GM12878 (cell line): Measurements from ENCODE around the gene IFT88. TPM values are rescaled to one million over a fixed set of nuclear protein-coding genes. Genes with fewer than 3 reads are reported as not detected.

ENCODE experiments used
- ATAC-seq: fragments of 200-7000 bp; cut with Tn5 transposase; 3 replicates; pipeline ENCODE4 v1.9.1; 2020; ENCODE audit warnings: mild to moderate bottlenecking, moderate library complexity
- BruUV-seq: library from RNA; stranded (reverse); fragments of 400-500 nt; replicated peaks from 2 replicates; lab custom pipeline; 2021; lab: Mats Ljungman, UMichigan
- CTCF ChIA-PET: fragments of 300-600 bp; sonication (Branson Sonifier 250); formaldehyde crosslinking; extraction: SDS; loops from one replicate; lab custom pipeline; 2021; ENCODE audit warnings: inconsistent platforms; lab: Yijun Ruan, JAX
- POLR2A ChIA-PET: fragments of 350-600 bp; formaldehyde crosslinking; extraction: SDS; loops from one replicate; lab custom pipeline; 2021; ENCODE audit warnings: inconsistent platforms; lab: Charles Lee
- RAD21 ChIA-PET: fragments of 300-600 bp; sonication (Branson Sonifier 250); formaldehyde crosslinking; loops from one replicate; lab custom pipeline; 2023; ENCODE audit warnings: antibody characterized with exemption; ENCODE audit not compliant: unreplicated experiment; lab: Charles Lee
- SMC1A ChIA-PET: fragments of 300-600 bp; sonication (Branson Sonifier 250); formaldehyde crosslinking; loops from one replicate; lab custom pipeline; 2023; ENCODE audit not compliant: unreplicated experiment, uncharacterized antibody; lab: Charles Lee
- DNase-seq: peaks from one replicate; pipeline ENCODE4 v3.0.0-alpha.2; 2011; ENCODE audit warnings: low read depth, low spot score
- FAIRE-seq: peaks from 3 replicates; lab custom pipeline; 2011; peaks lifted over from hg19 to GRCh38; lab: Jason Lieb, UNC
- H2AFZ ChIP-seq: 2 replicates; pipeline ENCODE4 v1.6.0; 2011; ENCODE audit warnings: low read depth, low read length, control low read depth; ENCODE audit not compliant: control insufficient read depth
- H3K27ac ChIP-seq: 2 replicates; pipeline ENCODE4 v1.5.1; 2011; ENCODE audit warnings: control low read depth; ENCODE audit not compliant: control insufficient read depth, insufficient read depth
- H3K27me3 ChIP-seq, 2 experiments: replicated peaks in 1 of 2; 2 replicates each; pipeline versions ENCODE4 v1.6.0 to v1.6.1; 2011; ENCODE audit warnings: low read length in 1 of 2; ENCODE audit not compliant: control insufficient read depth in 2 of 2, insufficient read depth in 2 of 2
- H3K36me3 ChIP-seq, 2 experiments: 2 replicates each; pipeline ENCODE4 v1.5.1; 2011; ENCODE audit warnings: low read length in 1 of 2; ENCODE audit not compliant: control insufficient read depth in 2 of 2, insufficient read depth in 2 of 2
- H3K4me1 ChIP-seq: 2 replicates; pipeline ENCODE4 v1.6.1; 2011; ENCODE audit warnings: mild to moderate bottlenecking, low read length, moderate library complexity, mixed read lengths; ENCODE audit not compliant: control insufficient read depth, insufficient read depth
- H3K4me2 ChIP-seq: 2 replicates; pipeline ENCODE4 v1.6.0; 2011; ENCODE audit warnings: control low read depth; ENCODE audit not compliant: control insufficient read depth, insufficient read depth
- H3K4me3 ChIP-seq: fragments of 200-600 bp; sonication (generic); 2 replicates; pipeline ENCODE4 v1.5.1; 2016
- H3K79me2 ChIP-seq: 2 replicates; pipeline ENCODE4 v1.6.0; 2011; ENCODE audit warnings: low read length; ENCODE audit not compliant: control insufficient read depth, insufficient read depth
- H3K9ac ChIP-seq: 2 replicates; pipeline ENCODE4 v1.8.0; 2011; ENCODE audit warnings: low read length, control low read depth, mixed read lengths; ENCODE audit not compliant: control insufficient read depth, insufficient read depth
- H3K9me3 ChIP-seq: replicated peaks from 3 replicates; pipeline ENCODE4 v1.5.1; 2011; ENCODE audit warnings: mild to moderate bottlenecking, low read length; ENCODE audit not compliant: control insufficient read depth, insufficient read depth
- H4K20me1 ChIP-seq: 2 replicates; pipeline ENCODE4 v1.6.0; 2011; ENCODE audit not compliant: control insufficient read depth, insufficient read depth
- ASH2L ChIP-seq: fragments of 300-600, 200-600 bp; sonication (generic); IDR thresholded peaks from 2 replicates; pipeline ENCODE4 v1.6.1; 2017; ENCODE audit warnings: low read depth, mild to moderate bottlenecking, borderline replicate concordance
- HCFC1 ChIP-seq: fragments of 150-350 bp; IDR thresholded peaks from 2 replicates; pipeline ENCODE4 v1.6.1; 2014; ENCODE audit warnings: low read length
- IRF4 ChIP-seq: IDR thresholded peaks from 2 replicates; pipeline ENCODE4 v1.6.1; 2011; ENCODE audit warnings: low read depth, low read length
- KLF5 ChIP-seq: fragments of 450-650 bp; IDR thresholded peaks from 2 replicates; pipeline ENCODE4 v1.6.1; 2014; ENCODE audit warnings: mild to moderate bottlenecking; ENCODE audit not compliant: partially characterized antibody
- NFXL1 ChIP-seq: fragments of 450-650 bp; IDR thresholded peaks from 2 replicates; pipeline ENCODE4 v1.6.1; 2017; ENCODE audit warnings: antibody characterized with exemption, mild to moderate bottlenecking, borderline replicate concordance
- SPI1 ChIP-seq: IDR thresholded peaks from 2 replicates; pipeline ENCODE4 v1.6.1; 2011; ENCODE audit warnings: low read depth, mild to moderate bottlenecking, low read length, moderate library complexity, borderline replicate concordance; ENCODE audit not compliant: insufficient read depth
- SRF ChIP-seq, 2 experiments: IDR thresholded peaks; 2 replicates each; pipeline ENCODE4 v1.6.1; 2011; ENCODE audit warnings: low read depth in 2 of 2, low read length in 2 of 2, mild to moderate bottlenecking in 1 of 2, moderate library complexity in 1 of 2
- ZBED1 ChIP-seq: IDR thresholded peaks from 2 replicates; pipeline ENCODE4 v1.6.1; 2016; ENCODE audit warnings: borderline replicate concordance
- WGBS: methylation state at CpG from one replicate; pipeline ENCODE4 v1.1.6; 2016; ENCODE audit warnings: low lambda C conversion rate; ENCODE audit not compliant: insufficient replicate concordance, insufficient coverage; ENCODE audit errors: missing lambda C conversion rate; 5-methylcytosine and 5-hydroxymethylcytosine counted together
- in situ Hi-C: fragments of 300-500 bp; cut with MboI; formaldehyde crosslinking; loops from 9 replicates; pipeline ENCODE4 v1.14.3; 2018; ENCODE audit warnings: mixed read lengths
- intact Hi-C: fragments of 100-400 bp; cut with micrococcal nuclease; formaldehyde crosslinking; loops from one replicate; pipeline ENCODE4 v1.14.2; 2022; ENCODE audit not compliant: unreplicated experiment
- polyA plus RNA-seq, 11 experiments: library from polyadenylated mRNA; depleted of rRNA in 4 of 11; unstranded in 6 of 11; stranded (reverse) in 5 of 11; fragments of >200 nt; fragmentation: Nextera tagmentation in 4 of 11; fragmentation: Illumina TruSeq in 1 of 11; extraction: Ambion mirVana in 4 of 11; extraction: Trizol in 1 of 11; gene quantifications; 1 replicate in 1 of 11; 2 replicates in 10 of 11; pipeline versions ENCODE4 v1.2.1 to v1.2.3, GENCODE V29; 2011 to 2016; ENCODE audit warnings: inconsistent platforms in 2 of 11, missing spikeins in 2 of 11, low read depth in 1 of 11
- total RNA-seq, 4 experiments: library from RNA; depleted of rRNA in 3 of 4; stranded (reverse); fragments of >200 nt in 3 of 4; fragmentation: Illumina TruSeq in 1 of 4; extraction: Trizol in 1 of 4; gene quantifications; 2 replicates each; pipeline versions ENCODE4 v1.2.1 to v1.2.3, GENCODE V29; 2013 to 2021
- TF ChIP-seq, protein P1 (sequence below): IDR thresholded peaks from 2 replicates; pipeline ENCODE4 v1.6.1; 2011; ENCODE audit warnings: borderline replicate concordance, low read depth, mild to moderate bottlenecking, moderate library complexity, mixed read lengths, low read length; ENCODE audit not compliant: insufficient read depth; ENCODE audit errors: extremely low read length
- TF ChIP-seq, protein P2 (sequence below): IDR thresholded peaks from 2 replicates; pipeline ENCODE4 v1.6.1; 2012; ENCODE audit warnings: mild to moderate bottlenecking, low read depth, low read length
- TF ChIP-seq, protein P3 (sequence below): fragments of 450-650 bp; IDR thresholded peaks from 2 replicates; pipeline ENCODE4 v1.6.1; 2018; ENCODE audit warnings: borderline replicate concordance, mild to moderate bottlenecking; ENCODE audit not compliant: partially characterized antibody

Gene IFT88
- total and polyA plus RNA-seq, 10 of the 15 experiments (the other 5 are each of a cell fraction or from before 2014, with no cell fraction given), result 2.9 to 5.6 (median 4.1) TPM

DNA sequence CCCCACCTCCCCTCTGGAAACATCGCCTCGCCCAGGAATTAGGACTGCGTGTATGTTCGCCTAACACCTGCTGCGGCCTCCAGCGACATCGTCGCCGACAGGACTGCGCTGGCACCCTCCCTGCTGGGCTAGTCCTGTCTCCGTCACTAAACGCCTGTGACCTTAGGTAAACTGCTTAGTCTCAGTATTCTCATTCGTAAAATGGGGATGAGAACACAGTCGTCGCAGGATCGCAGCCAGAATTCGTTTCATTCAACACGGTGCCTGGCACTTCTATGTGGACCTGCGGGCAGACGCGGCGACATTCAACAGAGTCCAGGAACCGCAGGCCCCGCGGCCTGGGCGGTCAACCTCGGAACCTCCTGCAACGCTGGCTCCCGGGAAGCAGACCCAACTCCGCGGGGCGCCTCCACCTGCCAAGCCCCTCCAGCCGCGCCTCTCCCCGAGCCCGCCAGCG, 41.8 kb upstream of the IFT88 start:
- TF ChIP-seq ZBED1 (peak; percentile 65; the same call in 1 of the 2 replicates), SRF (IDR thresholded peaks at IDR 0.05; ENCODE audit: low read depth in 2 of 2, low read length in 2 of 2) (no peak), SPI1 (no peak), NFXL1 (no peak), HCFC1 (peak; percentile 13; the same call in 1 of the 2 replicates), IRF4 (no peak), KLF5 (no peak), ASH2L (peak; percentile 25; the same call in 1 of the 2 replicates)
- TF ChIP-seq, protein P1, sequence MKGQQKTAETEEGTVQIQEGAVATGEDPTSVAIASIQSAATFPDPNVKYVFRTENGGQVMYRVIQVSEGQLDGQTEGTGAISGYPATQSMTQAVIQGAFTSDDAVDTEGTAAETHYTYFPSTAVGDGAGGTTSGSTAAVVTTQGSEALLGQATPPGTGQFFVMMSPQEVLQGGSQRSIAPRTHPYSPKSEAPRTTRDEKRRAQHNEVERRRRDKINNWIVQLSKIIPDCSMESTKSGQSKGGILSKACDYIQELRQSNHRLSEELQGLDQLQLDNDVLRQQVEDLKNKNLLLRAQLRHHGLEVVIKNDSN, result no peak
- TF ChIP-seq, protein P2, sequence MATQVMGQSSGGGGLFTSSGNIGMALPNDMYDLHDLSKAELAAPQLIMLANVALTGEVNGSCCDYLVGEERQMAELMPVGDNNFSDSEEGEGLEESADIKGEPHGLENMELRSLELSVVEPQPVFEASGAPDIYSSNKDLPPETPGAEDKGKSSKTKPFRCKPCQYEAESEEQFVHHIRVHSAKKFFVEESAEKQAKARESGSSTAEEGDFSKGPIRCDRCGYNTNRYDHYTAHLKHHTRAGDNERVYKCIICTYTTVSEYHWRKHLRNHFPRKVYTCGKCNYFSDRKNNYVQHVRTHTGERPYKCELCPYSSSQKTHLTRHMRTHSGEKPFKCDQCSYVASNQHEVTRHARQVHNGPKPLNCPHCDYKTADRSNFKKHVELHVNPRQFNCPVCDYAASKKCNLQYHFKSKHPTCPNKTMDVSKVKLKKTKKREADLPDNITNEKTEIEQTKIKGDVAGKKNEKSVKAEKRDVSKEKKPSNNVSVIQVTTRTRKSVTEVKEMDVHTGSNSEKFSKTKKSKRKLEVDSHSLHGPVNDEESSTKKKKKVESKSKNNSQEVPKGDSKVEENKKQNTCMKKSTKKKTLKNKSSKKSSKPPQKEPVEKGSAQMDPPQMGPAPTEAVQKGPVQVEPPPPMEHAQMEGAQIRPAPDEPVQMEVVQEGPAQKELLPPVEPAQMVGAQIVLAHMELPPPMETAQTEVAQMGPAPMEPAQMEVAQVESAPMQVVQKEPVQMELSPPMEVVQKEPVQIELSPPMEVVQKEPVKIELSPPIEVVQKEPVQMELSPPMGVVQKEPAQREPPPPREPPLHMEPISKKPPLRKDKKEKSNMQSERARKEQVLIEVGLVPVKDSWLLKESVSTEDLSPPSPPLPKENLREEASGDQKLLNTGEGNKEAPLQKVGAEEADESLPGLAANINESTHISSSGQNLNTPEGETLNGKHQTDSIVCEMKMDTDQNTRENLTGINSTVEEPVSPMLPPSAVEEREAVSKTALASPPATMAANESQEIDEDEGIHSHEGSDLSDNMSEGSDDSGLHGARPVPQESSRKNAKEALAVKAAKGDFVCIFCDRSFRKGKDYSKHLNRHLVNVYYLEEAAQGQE, result no peak
- TF ChIP-seq, protein P3, sequence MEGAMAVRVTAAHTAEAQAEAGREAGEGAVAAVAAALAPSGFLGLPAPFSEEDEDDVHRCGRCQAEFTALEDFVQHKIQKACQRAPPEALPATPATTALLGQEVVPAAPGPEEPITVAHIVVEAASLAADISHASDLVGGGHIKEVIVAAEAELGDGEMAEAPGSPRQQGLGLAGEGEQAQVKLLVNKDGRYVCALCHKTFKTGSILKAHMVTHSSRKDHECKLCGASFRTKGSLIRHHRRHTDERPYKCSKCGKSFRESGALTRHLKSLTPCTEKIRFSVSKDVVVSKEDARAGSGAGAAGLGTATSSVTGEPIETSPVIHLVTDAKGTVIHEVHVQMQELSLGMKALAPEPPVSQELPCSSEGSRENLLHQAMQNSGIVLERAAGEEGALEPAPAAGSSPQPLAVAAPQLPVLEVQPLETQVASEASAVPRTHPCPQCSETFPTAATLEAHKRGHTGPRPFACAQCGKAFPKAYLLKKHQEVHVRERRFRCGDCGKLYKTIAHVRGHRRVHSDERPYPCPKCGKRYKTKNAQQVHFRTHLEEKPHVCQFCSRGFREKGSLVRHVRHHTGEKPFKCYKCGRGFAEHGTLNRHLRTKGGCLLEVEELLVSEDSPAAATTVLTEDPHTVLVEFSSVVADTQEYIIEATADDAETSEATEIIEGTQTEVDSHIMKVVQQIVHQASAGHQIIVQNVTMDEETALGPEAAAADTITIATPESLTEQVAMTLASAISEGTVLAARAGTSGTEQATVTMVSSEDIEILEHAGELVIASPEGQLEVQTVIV, result no peak
- H3K4me1 ChIP-seq, result peaks cover 10% of the 10 kb centered on the region
- H3K27ac ChIP-seq, result peak overlapping the region; percentile 73
- DNase-seq, result no peak
- BruUV-seq, result no TSS peak
- H3K4me2 ChIP-seq, result peak overlapping the region; percentile 82
- ChIA-PET POLR2A (no interaction called here), CTCF (no interaction called here), RAD21 (interaction anchor here (0.6 to 1.7 kb wide), 3 partner anchors 145 to 328 kb away, joined by 3 to 4 read pairs (median 4); no protein-coding TSS in a partner anchor), SMC1A (interaction anchor here (2.2 kb wide), 1 partner anchor 21 kb away, joined by 6 read pairs; no protein-coding TSS in a partner anchor)
- H3K27me3 ChIP-seq, result no peaks in the 10 kb centered on the region
- peak; percentile 15 for ATAC-seq
- WGBS, result 3% methylated on average over 36 of the region's 37 CpGs
- H4K20me1 ChIP-seq, result no peaks in the 10 kb centered on the region
- H3K9me3 ChIP-seq, result no peaks in the 10 kb centered on the region; the same call in 2 of the 3 replicates
- peak overlapping the region; percentile 68 for H2AFZ ChIP-seq
- peak overlapping the region; percentile 82 for H3K9ac ChIP-seq
- no peaks in the 10 kb centered on the region; the same call in 1 of the 2 replicates for H3K79me2 ChIP-seq
- no peaks in the 10 kb centered on the region for H3K36me3 ChIP-seq
- no peak for FAIRE-seq
- in situ Hi-C loops, result no loop called here
- intact Hi-C loops, result no loop called here
- H3K4me3 ChIP-seq, result peak overlapping the region; percentile 74
